LNCaP clone FGC (cell line): Measurements from ENCODE around the gene MB21D2.

Source experiments
- DNase-seq: peaks from one replicate; pipeline ENCODE4 v3.0.0-alpha.2; 2011; ENCODE audit warnings: low read depth
- H3K4me3 ChIP-seq: 2 replicates; pipeline ENCODE4 v1.5.1; 2011; ENCODE audit warnings: mild to moderate bottlenecking, low read depth, low read length, control low read depth
- TF ChIP-seq, protein P1 (sequence below): IDR thresholded peaks from 2 replicates; pipeline ENCODE4 v1.5.1; 2012; ENCODE audit warnings: mild to moderate bottlenecking; ENCODE audit not compliant: control insufficient read depth, insufficient read depth; ENCODE audit errors: extremely low read depth

The MB21D2 gene

DNA sequence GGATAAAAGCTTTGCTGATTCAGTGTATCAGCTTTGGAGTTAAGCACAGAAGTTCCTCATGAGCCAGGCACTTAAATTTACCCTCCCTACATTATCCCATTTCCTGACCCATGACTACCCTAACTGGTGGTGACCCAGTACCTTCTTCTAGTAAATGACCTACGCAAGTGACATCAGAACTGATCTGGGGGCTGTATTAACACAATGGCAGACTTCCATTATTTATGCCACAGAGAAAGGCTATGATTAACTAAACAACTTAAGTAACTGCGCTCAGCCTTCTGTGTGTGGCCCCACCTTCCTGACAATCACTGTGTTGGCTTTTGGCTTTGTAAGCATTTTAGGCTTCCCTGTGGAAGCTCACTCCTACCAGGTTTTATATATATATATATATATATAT is 1.9 kb downstream of the MB21D2 start:
- TF ChIP-seq, protein P1, sequence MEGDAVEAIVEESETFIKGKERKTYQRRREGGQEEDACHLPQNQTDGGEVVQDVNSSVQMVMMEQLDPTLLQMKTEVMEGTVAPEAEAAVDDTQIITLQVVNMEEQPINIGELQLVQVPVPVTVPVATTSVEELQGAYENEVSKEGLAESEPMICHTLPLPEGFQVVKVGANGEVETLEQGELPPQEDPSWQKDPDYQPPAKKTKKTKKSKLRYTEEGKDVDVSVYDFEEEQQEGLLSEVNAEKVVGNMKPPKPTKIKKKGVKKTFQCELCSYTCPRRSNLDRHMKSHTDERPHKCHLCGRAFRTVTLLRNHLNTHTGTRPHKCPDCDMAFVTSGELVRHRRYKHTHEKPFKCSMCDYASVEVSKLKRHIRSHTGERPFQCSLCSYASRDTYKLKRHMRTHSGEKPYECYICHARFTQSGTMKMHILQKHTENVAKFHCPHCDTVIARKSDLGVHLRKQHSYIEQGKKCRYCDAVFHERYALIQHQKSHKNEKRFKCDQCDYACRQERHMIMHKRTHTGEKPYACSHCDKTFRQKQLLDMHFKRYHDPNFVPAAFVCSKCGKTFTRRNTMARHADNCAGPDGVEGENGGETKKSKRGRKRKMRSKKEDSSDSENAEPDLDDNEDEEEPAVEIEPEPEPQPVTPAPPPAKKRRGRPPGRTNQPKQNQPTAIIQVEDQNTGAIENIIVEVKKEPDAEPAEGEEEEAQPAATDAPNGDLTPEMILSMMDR = no peak
- no peak overlapping the region for H3K4me3 ChIP-seq
- no peak for DNase-seq

DNA sequence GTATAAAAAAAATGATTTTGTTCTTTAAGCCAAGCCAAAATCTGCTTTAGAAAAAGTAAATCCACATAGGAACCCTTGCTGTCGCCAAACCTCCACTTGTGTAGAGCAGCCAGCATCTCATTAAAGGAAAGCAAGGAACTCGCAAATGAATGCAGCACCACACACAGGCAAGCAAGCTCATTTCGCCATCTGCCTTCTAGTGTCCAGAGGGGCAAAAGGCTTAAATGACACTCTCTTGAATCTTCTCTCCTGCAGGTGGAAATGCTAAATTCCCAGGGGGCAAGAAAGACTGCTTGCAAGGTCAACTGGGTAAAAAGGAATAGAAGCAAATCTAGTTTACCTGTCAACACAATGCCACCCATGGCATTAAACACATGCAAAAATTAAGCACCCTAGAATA is 2.4 kb downstream of the MB21D2 start:
- TF ChIP-seq, protein P1 = no peak
- no peak for DNase-seq

DNA sequence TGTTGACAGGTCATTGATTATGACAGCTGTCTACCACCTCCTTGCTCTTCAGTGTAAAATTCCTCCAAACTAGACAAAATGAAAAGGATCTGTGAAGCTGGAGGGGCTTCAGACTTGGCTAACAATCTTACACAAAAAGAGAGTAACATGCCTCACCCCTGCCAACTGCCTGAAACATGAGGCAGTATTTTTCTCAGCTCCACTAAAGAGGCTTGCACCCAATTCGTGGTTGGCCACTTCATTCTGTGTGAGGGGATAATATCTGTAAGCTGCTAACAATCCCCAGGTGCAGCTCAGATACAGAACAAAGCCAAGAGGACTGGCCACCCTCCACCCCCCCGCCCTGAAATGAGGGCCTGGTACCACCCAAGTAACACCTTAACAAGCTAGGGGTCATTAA is 2.8 kb downstream of the MB21D2 start:
- TF ChIP-seq, protein P1 = no peak
- DNase-seq = no peak
- H3K4me3 ChIP-seq = no peak overlapping the region

More for the DNA sequence above, 2.4 kb downstream of the MB21D2 start:
- no peak overlapping the region for H3K4me3 ChIP-seq

DNA sequence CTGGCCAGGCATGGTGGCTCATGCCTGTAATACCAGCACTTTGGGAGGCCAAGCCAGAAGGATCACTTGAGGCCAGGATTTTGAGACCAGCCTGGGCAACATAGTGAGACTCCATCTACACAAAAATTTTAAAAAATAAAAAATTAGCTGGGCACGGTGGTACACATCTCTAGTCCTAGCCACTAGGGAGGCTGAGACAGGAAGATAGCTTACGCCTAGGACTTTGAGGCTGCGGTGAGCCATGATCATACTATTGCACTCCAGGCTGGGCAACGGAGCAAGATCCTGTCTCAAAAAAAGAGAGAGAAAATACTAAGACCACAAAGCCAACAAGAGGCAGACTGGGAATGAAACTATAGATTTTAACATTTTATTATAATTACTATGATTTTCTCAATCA is 4.1 kb downstream of the MB21D2 start:
- DNase-seq = no peak
- no peak overlapping the region for H3K4me3 ChIP-seq
- TF ChIP-seq, protein P1 = no peak

DNA sequence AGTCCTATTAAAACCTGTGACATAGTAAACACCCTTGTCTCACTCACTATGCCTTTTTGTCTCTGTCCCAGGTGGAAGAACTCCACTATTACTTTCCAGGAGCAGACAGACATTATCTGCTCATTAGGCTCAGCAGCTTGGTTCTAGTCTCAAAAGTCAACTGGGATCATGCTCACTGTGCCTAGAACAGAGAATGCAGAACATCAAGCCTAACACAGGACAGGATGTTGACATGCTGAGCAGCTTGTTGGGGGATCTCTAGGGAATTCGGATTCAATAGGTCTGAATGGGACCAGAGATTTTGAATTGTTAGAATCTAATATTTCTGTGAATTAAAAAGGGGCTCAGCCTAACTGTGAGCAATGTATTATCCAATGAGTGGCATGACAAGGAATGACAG is 6.4 kb downstream of the MB21D2 start:
- DNase-seq = no peak
- TF ChIP-seq, protein P1 = no peak

DNA sequence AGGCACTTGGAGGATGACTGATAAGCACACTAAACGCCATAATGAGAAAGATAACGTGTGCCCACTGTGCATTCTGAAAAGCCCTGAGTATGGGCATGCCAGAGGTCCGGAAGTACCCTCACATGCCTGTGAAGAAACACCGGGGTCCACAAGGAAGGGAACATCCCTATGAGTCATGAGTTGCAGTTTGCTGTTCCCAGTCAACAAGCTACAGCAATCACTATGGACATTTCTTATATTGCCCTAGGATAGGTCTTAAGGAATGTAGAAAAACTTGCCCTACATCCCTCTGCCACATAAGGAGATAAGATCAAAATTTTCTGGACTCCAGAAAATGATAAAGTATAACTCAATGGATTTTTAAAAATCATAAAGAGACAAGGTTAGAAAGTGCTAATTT is 9.9 kb downstream of the MB21D2 start:
- TF ChIP-seq, protein P1 = no peak
- peak; percentile 18 for DNase-seq
- H3K4me3 ChIP-seq = no peak overlapping the region

More for the DNA sequence above, 6.4 kb downstream of the MB21D2 start:
- no peak overlapping the region for H3K4me3 ChIP-seq

DNA sequence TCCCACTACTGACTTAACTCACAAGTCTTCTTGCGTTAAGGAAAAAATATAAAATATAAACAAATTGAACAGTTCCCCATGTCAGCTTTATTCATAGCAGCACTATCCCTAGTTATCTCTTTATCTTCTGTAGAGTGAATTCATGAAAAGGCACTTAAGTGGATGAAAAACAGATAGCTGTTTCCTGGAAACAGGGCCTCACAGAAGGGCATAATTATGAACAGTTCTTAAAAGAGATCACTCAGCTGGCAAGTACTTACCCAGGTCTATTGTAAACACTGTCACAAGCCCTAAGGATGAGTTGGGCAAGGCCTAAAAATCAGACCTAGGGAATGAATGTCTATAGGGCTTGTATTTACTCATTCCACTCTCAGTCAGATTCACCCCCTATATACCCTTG is 10.7 kb downstream of the MB21D2 start:
- TF ChIP-seq, protein P1 = no peak
- DNase-seq = no peak

More for the DNA sequence above, 10.7 kb downstream of the MB21D2 start:
- no peak overlapping the region for H3K4me3 ChIP-seq
